WTC11 (cell line): Measurements from ENCODE around the gene VIPAS39. TPM values are rescaled to one million over a fixed set of nuclear protein-coding genes. Genes with fewer than 3 reads are reported as not detected.

Source experiments
- ATAC-seq: fragments of 200-7000 bp; cut with Tn5 transposase; 2 replicates; pipeline ENCODE4 v1.10.0; 2021; ENCODE audit warnings: mild to moderate bottlenecking, moderate library complexity
- CTCF ChIA-PET: fragments of 300-600 bp; sonication (Branson Sonifier 250); formaldehyde crosslinking; loops from one replicate; lab custom pipeline; 2021; ENCODE audit warnings: antibody characterized with exemption; lab: Charles Lee
- POLR2A ChIA-PET: fragments of 350-600 bp; sonication (Branson Sonifier 250); formaldehyde crosslinking; loops from one replicate; lab custom pipeline; 2021; ENCODE audit warnings: antibody characterized with exemption; lab: Charles Lee
- DNase-seq: peaks from one replicate; pipeline ENCODE4 v3.0.0; 2021; ENCODE audit warnings: low spot score
- H3K27ac Mint-ChIP-seq: 2 replicates; pipeline ENCODE4 v1.8.0; 2021; ENCODE audit warnings: mixed read lengths
- H3K27me3 Mint-ChIP-seq: 2 replicates; pipeline ENCODE4 v1.8.0; 2021; ENCODE audit warnings: low read depth, mild to moderate bottlenecking, moderate library complexity, mixed read lengths
- H3K36me3 Mint-ChIP-seq: 2 replicates; pipeline ENCODE4 v1.8.0; 2021; ENCODE audit warnings: mixed read lengths
- H3K4me1 Mint-ChIP-seq: 2 replicates; pipeline ENCODE4 v1.8.0; 2022; ENCODE audit warnings: mixed read lengths
- H3K4me3 Mint-ChIP-seq: 2 replicates; pipeline ENCODE4 v1.8.0; 2021; ENCODE audit warnings: mild to moderate bottlenecking, moderate library complexity, mixed read lengths
- H3K9me3 Mint-ChIP-seq: 2 replicates; pipeline ENCODE4 v1.8.0; 2021; ENCODE audit warnings: mixed read lengths
- ARID4B ChIP-seq: sonication (generic); formaldehyde crosslinking; IDR thresholded peaks from 2 replicates; pipeline ENCODE4 v1.8.0; 2023; ENCODE audit warnings: missing genetic modification reagents, mild to moderate bottlenecking, borderline replicate concordance
- ATF1 ChIP-seq: sonication (generic); formaldehyde crosslinking; IDR thresholded peaks from 2 replicates; pipeline ENCODE4 v1.8.1; 2023; ENCODE audit warnings: mild to moderate bottlenecking, moderate library complexity, missing genetic modification reagents
- CREM ChIP-seq: sonication (generic); formaldehyde crosslinking; IDR thresholded peaks from 2 replicates; pipeline ENCODE4 v1.8.1; 2022; ENCODE audit warnings: mild to moderate bottlenecking, missing genetic modification reagents, moderate library complexity
- E2F1 ChIP-seq: sonication (generic); formaldehyde crosslinking; IDR thresholded peaks from 2 replicates; pipeline ENCODE4 v1.8.0; 2022; ENCODE audit warnings: mild to moderate bottlenecking, missing genetic modification reagents
- E2F5 ChIP-seq: sonication (generic); formaldehyde crosslinking; IDR thresholded peaks from 2 replicates; pipeline ENCODE4 v1.8.1; 2022; ENCODE audit warnings: mild to moderate bottlenecking, moderate library complexity, missing genetic modification reagents
- ETV6 ChIP-seq: sonication (generic); formaldehyde crosslinking; IDR thresholded peaks from 2 replicates; pipeline ENCODE4 v1.8.1; 2022; ENCODE audit warnings: mild to moderate bottlenecking, missing genetic modification reagents
- FOXK1 ChIP-seq: sonication (generic); formaldehyde crosslinking; IDR thresholded peaks from 2 replicates; pipeline ENCODE4 v1.8.0; 2022; ENCODE audit warnings: mild to moderate bottlenecking, moderate library complexity, missing genetic modification reagents
- FOXP1 ChIP-seq: sonication (generic); formaldehyde crosslinking; IDR thresholded peaks from 2 replicates; pipeline ENCODE4 v1.8.0; 2022; ENCODE audit warnings: missing genetic modification reagents, mild to moderate bottlenecking, moderate library complexity, borderline replicate concordance
- FOXP4 ChIP-seq: sonication (generic); formaldehyde crosslinking; IDR thresholded peaks from 2 replicates; pipeline ENCODE4 v1.8.0; 2022; ENCODE audit warnings: mild to moderate bottlenecking, missing genetic modification reagents
- HMGXB4 ChIP-seq: sonication (generic); formaldehyde crosslinking; IDR thresholded peaks from 2 replicates; pipeline ENCODE4 v1.8.1; 2023; ENCODE audit warnings: mild to moderate bottlenecking, moderate library complexity, missing genetic modification reagents
- IRF1 ChIP-seq: sonication (generic); formaldehyde crosslinking; IDR thresholded peaks from 2 replicates; pipeline ENCODE4 v1.8.0; 2023; ENCODE audit warnings: missing genetic modification reagents
- JUN ChIP-seq: sonication (generic); formaldehyde crosslinking; IDR thresholded peaks from 2 replicates; pipeline ENCODE4 v1.8.0; 2023; ENCODE audit warnings: mild to moderate bottlenecking, missing genetic modification reagents
- MAX ChIP-seq: sonication (generic); formaldehyde crosslinking; IDR thresholded peaks from 2 replicates; pipeline ENCODE4 v1.8.0; 2022; ENCODE audit warnings: mild to moderate bottlenecking, missing genetic modification reagents
- NFYB ChIP-seq: sonication (generic); formaldehyde crosslinking; conservative IDR thresholded peaks from 2 replicates; pipeline ENCODE4 v1.8.0; 2022; ENCODE audit warnings: low read depth, missing genetic modification reagents
- NR2C2 ChIP-seq: sonication (generic); formaldehyde crosslinking; IDR thresholded peaks from 2 replicates; pipeline ENCODE4 v1.8.0; 2022; ENCODE audit warnings: mild to moderate bottlenecking, missing genetic modification reagents
- NR3C1 ChIP-seq: sonication (generic); formaldehyde crosslinking; conservative IDR thresholded peaks from 2 replicates; pipeline ENCODE4 v1.8.1; 2023; ENCODE audit warnings: low read depth, mild to moderate bottlenecking, missing genetic modification reagents
- TEAD1 ChIP-seq: sonication (generic); formaldehyde crosslinking; IDR thresholded peaks from 2 replicates; pipeline ENCODE4 v1.8.0; 2022; ENCODE audit warnings: mild to moderate bottlenecking, missing genetic modification reagents
- USF1 ChIP-seq: sonication (generic); formaldehyde crosslinking; IDR thresholded peaks from 2 replicates; pipeline ENCODE4 v1.8.0; 2022; ENCODE audit warnings: mild to moderate bottlenecking, missing genetic modification reagents
- ZNF138 ChIP-seq: sonication (generic); formaldehyde crosslinking; conservative IDR thresholded peaks from 2 replicates; pipeline ENCODE4 v1.8.1; 2022; ENCODE audit warnings: mild to moderate bottlenecking, moderate library complexity, missing genetic modification reagents
- ZNF263 ChIP-seq: sonication (generic); formaldehyde crosslinking; IDR thresholded peaks from 2 replicates; pipeline ENCODE4 v1.8.1; 2022; ENCODE audit warnings: low read depth, mild to moderate bottlenecking, moderate library complexity, missing genetic modification reagents
- ZNF416 ChIP-seq: fragments of 250-450 bp; sonication (Bioruptor Pico); IDR thresholded peaks from 2 replicates; pipeline ENCODE4 v1.9.0; 2021; ENCODE audit warnings: mild to moderate bottlenecking, inconsistent platforms
- total RNA-seq: library from RNA; stranded (reverse); gene quantifications from 3 replicates; pipeline ENCODE4 v1.2.3, GENCODE V29; 2021

Gene VIPAS39
- total RNA-seq, 1 experiment from 2014 or later, result 17.0 TPM

GRCh38 chr14:77377502-77377844 lies 79.9 kb downstream of the VIPAS39 start (continued):
- TF ChIP-seq E2F1 (CRISPR knock-in tag) (no peak), CREM (CRISPR knock-in tag) (no peak), NR3C1 (no peak)

- ChIA-PET POLR2A (interaction anchor here (0.6 to 1.3 kb wide), 3 partner anchors 56 to 125 kb away, joined by 3 to 6 read pairs (median 5); partner anchors contain the start of gene GSTZ1), CTCF (interaction anchor here (0.6 to 2.0 kb wide), 13 partner anchors 13 to 306 kb away, joined by 3 to 19 read pairs (median 5); partner anchors contain the start of genes GSTZ1, POMT2 and VIPAS39)
- Mint-ChIP-seq H3K4me3 (peak within 1 kb of the TSS; percentile 85), H3K27me3 (no peaks in the 10 kb centered on the region), H3K4me1 (peaks cover 9% of the 10 kb centered on the region), H3K9me3 (no peaks in the 10 kb centered on the region), H3K27ac (no peak within 1 kb of the TSS), H3K36me3 (no peaks in the 10 kb centered on the region)
- DNase-seq (peak; percentile 85), ATAC-seq (peak; percentile 99)
- TF ChIP-seq IRF1 (no peak), FOXP4 (CRISPR knock-in tag) (0 out of 2 replicates have a peak, but pooled peaks have one; percentile 29), JUN (CRISPR knock-in tag) (0 out of 2 replicates have a peak, but pooled peaks have one; percentile 59), FOXK1 (CRISPR knock-in tag) (no peak), FOXP1 (CRISPR knock-in tag) (peak; percentile 14; the same call in 1 of the 2 replicates), CREM (CRISPR knock-in tag) (peak; percentile 67; the same call in 1 of the 2 replicates), NR2C2 (CRISPR knock-in tag) (no peak), ATF1 (CRISPR knock-in tag) (no peak), NR3C1 (no peak), ZNF263 (CRISPR knock-in tag) (no peak), TEAD1 (CRISPR knock-in tag) (peak; percentile 77; the same call in 1 of the 2 replicates), ETV6 (CRISPR knock-in tag) (0 out of 2 replicates have a peak, but pooled peaks have one; percentile 39), ZNF416 (0 out of 2 replicates have a peak, but pooled peaks have one; percentile 39), E2F5 (CRISPR knock-in tag) (peak; percentile 27; the same call in 1 of the 2 replicates), ARID4B (CRISPR knock-in tag) (peak; percentile 84; the same call in 1 of the 2 replicates), MAX (CRISPR knock-in tag) (peak; percentile 42; the same call in 1 of the 2 replicates), ZNF138 (no peak), USF1 (no peak; the same call in 1 of the 2 replicates), HMGXB4 (CRISPR knock-in tag) (peak; percentile 78), NFYB (CRISPR knock-in tag) (no peak)
These were observed 80.5 kb downstream of the VIPAS39 start, which contains the start of the genes SAMD15 and TMED8 for GRCh38 chr14:77376771-77377501. Gene SAMD15 (plus strand): TSS chr14:77377379. CDS start chr14:77377419, 40 bp downstream. Gene TMED8 (minus strand): TSS chr14:77377094. CDS start chr14:77377053, 41 bp downstream.
